NB4 (cell line): ENCODE results near the gene RABL6.
"Not testable (repeated sequence)": the region's sequence is repeated elsewhere in the genome, so short reads cannot be mapped to it uniquely, and the experiment has no call there.

Source experiments
- DNase-seq: peaks from one replicate; pipeline ENCODE4 v3.0.0; 2010; ENCODE audit warnings: low read depth
- H3K4me3 ChIP-seq: one replicate; pipeline ENCODE4 v1.5.1; 2011; ENCODE audit warnings: mild to moderate bottlenecking, low read depth, low read length, moderate library complexity
- MYC ChIP-seq: IDR thresholded peaks from 2 replicates; pipeline ENCODE4 v1.6.1; 2011; ENCODE audit warnings: low read depth, low read length
- POLR2A ChIP-seq: IDR thresholded peaks from 2 replicates; pipeline ENCODE4 v1.6.1; 2011; ENCODE audit warnings: mild to moderate bottlenecking; ENCODE audit not compliant: insufficient read length; ENCODE audit errors: extremely low read depth
- TF ChIP-seq, protein P1 (sequence below): IDR thresholded peaks from one replicate; pipeline ENCODE4 v1.5.1; 2012; ENCODE audit warnings: low read depth, low read length
- TF ChIP-seq, protein P2 (sequence below): IDR thresholded peaks from 2 replicates; pipeline ENCODE4 v1.6.1; 2011; ENCODE audit warnings: low read depth, low read length

Gene RABL6

DNA sequence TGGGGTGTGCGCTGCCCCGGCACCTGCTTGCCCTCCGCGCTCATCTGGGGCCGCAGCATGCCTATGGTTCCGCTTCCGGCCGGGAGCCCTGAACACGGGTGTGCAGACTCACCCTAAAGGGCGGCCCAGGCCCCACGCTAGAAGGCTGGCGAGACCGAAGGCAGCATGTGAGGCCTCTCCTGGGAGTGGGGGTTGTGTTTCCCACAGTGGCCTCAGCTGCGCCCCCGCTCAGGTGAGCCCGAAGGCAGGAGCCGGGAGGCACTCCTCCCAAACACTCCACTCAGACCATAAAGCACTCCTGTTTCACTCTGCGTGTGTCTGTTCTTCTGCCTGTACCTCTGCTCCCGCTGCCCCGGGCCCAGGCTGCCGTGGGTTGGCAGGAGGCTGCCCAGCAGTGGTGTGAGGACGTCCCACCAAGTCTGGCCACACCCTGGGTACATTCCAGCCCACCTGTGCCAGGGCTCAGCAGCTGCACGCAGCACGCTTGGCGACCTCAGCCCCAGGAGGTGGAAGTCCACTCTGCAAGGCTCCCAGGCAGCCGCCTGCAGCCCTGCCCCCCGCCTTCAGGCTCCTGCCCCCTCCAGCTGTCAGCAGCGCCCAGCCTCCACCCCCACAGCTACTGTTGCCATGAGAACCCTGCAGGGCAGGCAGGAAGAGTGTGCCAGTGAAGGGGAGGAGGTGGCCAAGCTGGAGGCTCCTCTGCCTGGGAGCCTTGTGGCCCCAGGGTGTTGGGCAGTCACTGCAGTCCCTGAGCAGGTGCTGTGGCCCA lies 33.3 kb downstream of the RABL6 start:
- TF ChIP-seq, protein P1, sequence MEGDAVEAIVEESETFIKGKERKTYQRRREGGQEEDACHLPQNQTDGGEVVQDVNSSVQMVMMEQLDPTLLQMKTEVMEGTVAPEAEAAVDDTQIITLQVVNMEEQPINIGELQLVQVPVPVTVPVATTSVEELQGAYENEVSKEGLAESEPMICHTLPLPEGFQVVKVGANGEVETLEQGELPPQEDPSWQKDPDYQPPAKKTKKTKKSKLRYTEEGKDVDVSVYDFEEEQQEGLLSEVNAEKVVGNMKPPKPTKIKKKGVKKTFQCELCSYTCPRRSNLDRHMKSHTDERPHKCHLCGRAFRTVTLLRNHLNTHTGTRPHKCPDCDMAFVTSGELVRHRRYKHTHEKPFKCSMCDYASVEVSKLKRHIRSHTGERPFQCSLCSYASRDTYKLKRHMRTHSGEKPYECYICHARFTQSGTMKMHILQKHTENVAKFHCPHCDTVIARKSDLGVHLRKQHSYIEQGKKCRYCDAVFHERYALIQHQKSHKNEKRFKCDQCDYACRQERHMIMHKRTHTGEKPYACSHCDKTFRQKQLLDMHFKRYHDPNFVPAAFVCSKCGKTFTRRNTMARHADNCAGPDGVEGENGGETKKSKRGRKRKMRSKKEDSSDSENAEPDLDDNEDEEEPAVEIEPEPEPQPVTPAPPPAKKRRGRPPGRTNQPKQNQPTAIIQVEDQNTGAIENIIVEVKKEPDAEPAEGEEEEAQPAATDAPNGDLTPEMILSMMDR: no peak
- TF ChIP-seq MYC (no peak), POLR2A (no peak)
- peak; percentile 58 for DNase-seq
- no peak overlapping the region for H3K4me3 ChIP-seq

DNA sequence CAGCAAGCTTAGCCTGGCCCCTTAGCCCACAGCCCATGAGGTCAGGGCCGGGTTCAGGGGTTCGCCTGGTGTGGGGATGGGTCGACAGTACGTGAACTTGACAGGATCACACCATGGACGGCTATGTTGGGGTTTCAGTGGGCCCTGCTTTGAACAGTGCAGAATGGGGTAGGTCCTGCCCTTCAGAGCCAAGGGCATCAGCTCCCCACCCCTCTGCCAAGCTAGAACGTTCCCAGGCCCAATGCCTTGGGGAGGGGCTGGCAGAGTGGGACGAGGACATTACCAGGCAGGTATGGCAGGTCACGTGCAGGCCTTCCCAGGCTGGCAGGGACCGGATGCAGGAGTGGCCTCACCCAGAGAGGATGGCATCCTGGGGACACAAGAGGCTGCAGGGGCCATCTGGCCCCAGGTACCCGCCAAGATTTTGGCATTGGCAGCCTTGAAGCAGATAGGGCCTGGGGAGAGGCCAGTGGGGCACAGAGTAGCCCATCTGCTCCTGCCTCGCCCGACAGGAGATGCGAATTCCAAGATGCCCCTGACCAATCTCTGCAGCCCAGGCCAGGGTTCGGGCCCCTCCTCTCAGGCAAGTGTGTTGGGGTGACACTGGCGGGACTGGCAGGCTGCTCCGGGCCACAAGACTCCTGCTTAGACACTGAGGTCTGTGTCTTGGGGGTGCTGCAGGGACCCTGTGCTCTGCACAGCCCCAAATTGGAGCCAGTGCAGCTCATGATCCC lies 34.1 kb downstream of the RABL6 start:
- not testable (repeated sequence) for DNase-seq, H3K4me3 ChIP-seq

DNA sequence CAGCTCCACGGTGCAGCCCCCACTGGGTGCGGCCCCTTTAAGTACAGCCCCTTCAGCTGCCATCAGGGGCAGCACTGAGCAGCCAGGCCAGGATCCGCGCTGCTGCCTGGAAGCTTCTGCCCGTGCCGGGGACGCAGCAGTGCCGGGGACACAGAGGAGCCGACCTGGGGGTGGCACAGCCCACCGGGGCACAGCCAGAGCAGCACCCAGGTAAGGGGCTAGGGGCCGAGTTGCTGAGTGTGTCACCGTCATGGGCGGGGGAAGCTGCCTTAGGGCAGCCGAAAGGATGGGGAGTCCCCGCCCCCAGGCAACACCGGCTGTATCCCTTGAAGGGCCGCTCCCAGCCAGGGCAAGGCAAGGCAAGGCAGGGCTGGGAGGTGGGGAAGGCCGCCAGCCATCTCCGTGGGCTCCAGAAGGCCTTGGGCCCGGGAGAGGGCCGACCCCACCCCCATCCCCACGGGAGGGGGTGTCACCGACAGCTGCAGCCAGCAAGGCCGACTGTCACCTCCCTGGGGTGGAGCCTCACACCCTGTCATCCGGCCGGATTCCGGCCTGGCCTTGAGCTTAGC lies 34.7 kb downstream of the RABL6 start, which contains the start of gene AJM1:
Gene AJM1 (plus strand): TSS at position 99 of the 569 bp plus-strand sequence. CDS start 1,937 bp downstream, outside the sequence.
- TF ChIP-seq, protein P2, sequence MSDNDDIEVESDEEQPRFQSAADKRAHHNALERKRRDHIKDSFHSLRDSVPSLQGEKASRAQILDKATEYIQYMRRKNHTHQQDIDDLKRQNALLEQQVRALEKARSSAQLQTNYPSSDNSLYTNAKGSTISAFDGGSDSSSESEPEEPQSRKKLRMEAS: 0 out of 2 replicates have a peak, but pooled peaks have one; percentile 28
- TF ChIP-seq, protein P1: peak; percentile 72
- DNase-seq: peak; percentile 81

GRCh38 chr9:136843159-136843800 lies 35.5 kb downstream of the RABL6 start:
- not testable (repeated sequence) for H3K4me3 ChIP-seq

More for the DNA sequence above, 34.7 kb downstream of the RABL6 start, which contains the start of gene AJM1:
- not testable (repeated sequence) for H3K4me3 ChIP-seq

GRCh38 chr9:136843801-136844740 lies 36.3 kb downstream of the RABL6 start:
- not testable (repeated sequence) for H3K4me3 ChIP-seq, DNase-seq
- TF ChIP-seq, protein P1: peak; percentile 21

More at GRCh38 chr9:136843159-136843800, 35.5 kb downstream of the RABL6 start:
- DNase-seq: not testable (repeated sequence)

GRCh38 chr9:136844761-136845464 lies 37.2 kb downstream of the RABL6 start:
- no peak for TF ChIP-seq MYC
- TF ChIP-seq, protein P1: no peak
- no peak for TF ChIP-seq POLR2A
- TF ChIP-seq, protein P2: no peak
- H3K4me3 ChIP-seq: no peak overlapping the region
- DNase-seq: no peak
